Femur (tissue), 1 donor: ENCODE data around the gene COL13A1.

Experiments used
- DNase-seq: peaks from one replicate; pipeline ENCODE4 v3.0.0-alpha.2; 2017

The COL13A1 gene

GRCh38 chr10:69792341-69792740 is 9.4 kb upstream of the COL13A1 start:
- no peak for DNase-seq

- DNase-seq: no peak
Measured at GRCh38 chr10:69794673-69795072, 7.0 kb upstream of the COL13A1 start.

GRCh38 chr10:69795242-69795934 is 6.3 kb upstream of the COL13A1 start:
- no peak for DNase-seq

GRCh38 chr10:69797959-69798358 is 3.7 kb upstream of the COL13A1 start:
- no peak for DNase-seq

- DNase-seq: peak; percentile 68
Measured at GRCh38 chr10:69800109-69800508, 1.6 kb upstream of the COL13A1 start.

- no peak for DNase-seq
Measured at GRCh38 chr10:69800665-69801064, 1.0 kb upstream of the COL13A1 start.

- DNase-seq: peak; percentile 67
Measured at GRCh38 chr10:69801094-69801433, 642 bp upstream of the COL13A1 start.

GRCh38 chr10:69802424-69803161 is 887 bp downstream of the COL13A1 start:
- DNase-seq: peak; percentile 78

GRCh38 chr10:69803809-69804208 is 2.1 kb downstream of the COL13A1 start:
- DNase-seq: no peak

- no peak for DNase-seq
Measured at GRCh38 chr10:69804775-69805174, 3.1 kb downstream of the COL13A1 start.

GRCh38 chr10:69807122-69807521 is 5.4 kb downstream of the COL13A1 start:
- DNase-seq: no peak

- no peak for DNase-seq
Measured at GRCh38 chr10:69807696-69808095, 6.0 kb downstream of the COL13A1 start.

- no peak for DNase-seq
Measured at GRCh38 chr10:69809318-69809717, 7.6 kb downstream of the COL13A1 start.

- no peak for DNase-seq
Measured at GRCh38 chr10:69810097-69810496, 8.4 kb downstream of the COL13A1 start.

- no peak for DNase-seq
Measured at GRCh38 chr10:69810675-69811397, 9.1 kb downstream of the COL13A1 start.

- no peak for DNase-seq
Measured at GRCh38 chr10:69813632-69814031, 11.9 kb downstream of the COL13A1 start.

- no peak for DNase-seq
Measured at GRCh38 chr10:69814251-69814650, 12.5 kb downstream of the COL13A1 start.

GRCh38 chr10:69815104-69815503 is 13.4 kb downstream of the COL13A1 start:
- no peak for DNase-seq

- DNase-seq: no peak
Measured at GRCh38 chr10:69816521-69816920, 14.8 kb downstream of the COL13A1 start.

GRCh38 chr10:69817078-69817581 is 15.4 kb downstream of the COL13A1 start:
- no peak for DNase-seq

GRCh38 chr10:69818676-69819239 is 17.1 kb downstream of the COL13A1 start:
- no peak for DNase-seq

GRCh38 chr10:69819716-69820506 is 18.2 kb downstream of the COL13A1 start:
- no peak for DNase-seq

- DNase-seq: no peak
Measured at GRCh38 chr10:69820817-69821216, 19.1 kb downstream of the COL13A1 start.
